Measurements from ENCODE around the gene SPACA4.

SPACA4 gene

GRCh38 chr19:48596679-48597465 is 9.7 kb upstream of the SPACA4 start:
- DNase-seq (ENCODE audit: low spot score): no peak

DNA sequence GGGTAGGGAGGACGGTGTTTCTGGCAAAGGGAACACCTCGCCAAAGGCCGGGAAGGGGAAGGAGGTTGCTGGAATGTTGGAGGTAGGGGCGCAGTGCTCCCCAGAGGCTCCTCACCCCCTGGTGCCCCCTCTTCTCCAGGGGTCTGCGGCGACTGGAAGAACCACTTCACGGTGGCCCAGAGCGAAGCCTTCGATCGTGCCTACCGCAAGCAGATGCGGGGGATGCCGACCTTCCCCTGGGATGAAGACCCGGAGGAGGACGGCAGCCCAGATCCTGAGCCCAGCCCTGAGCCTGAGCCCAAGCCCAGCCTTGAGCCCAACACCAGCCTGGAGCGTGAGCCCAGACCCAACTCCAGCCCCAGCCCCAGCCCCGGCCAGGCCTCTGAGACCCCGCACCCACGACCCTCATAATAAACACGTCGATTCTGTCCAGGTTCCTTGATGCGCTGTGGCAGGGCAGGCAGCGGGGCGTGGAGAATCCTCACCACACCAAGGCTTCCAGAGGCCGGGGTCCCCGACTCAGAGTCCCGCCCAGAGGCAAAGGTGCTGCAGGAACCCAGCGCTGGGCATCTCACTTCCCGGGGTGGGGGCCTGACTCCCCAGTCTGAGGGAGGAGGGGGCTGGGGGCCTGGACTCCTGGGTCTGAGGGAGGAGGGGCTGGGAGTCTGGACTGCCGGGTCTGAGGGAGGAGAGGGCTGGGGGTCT is 7.4 kb upstream of the SPACA4 start:
- DNase-seq (ENCODE audit: low spot score): no peak

DNA sequence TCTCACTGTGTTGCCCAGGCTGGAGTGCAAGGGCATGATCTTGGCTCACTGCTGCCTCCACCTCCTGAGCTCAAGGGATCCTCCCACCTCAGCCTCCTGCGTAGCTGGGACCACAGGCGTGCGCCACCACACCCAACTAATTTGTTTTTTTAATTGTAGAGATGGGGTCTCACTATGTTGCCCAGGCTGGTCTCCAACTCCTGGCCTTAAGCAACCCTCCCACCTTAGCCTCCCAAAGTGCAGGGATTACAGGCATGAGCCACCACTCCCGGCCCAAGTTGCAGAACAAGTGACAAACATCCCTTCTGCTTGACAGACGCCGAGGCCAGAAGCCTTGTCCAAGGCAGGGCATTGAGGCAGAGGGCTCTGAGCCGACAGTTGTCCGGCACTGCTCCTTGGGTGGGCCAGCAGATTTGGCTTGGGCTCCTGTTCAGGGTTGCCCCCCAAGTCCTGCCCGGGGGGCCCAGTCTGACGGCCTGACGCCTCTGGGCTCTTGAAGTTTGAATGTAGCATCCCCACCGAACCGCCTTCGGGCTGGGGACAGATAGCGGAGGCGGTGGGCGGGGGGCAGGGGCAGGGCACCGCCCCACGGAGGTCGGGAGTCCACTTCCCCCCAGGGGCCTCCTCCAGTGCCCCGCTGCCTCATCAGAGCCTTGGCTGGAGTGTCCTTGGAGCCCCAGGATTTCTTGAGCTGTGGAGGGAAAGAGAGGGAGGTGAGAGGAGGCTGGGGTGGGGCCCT is 5.7 kb upstream of the SPACA4 start:
- no peak for DNase-seq (ENCODE audit: low spot score)

GRCh38 chr19:48603001-48603400 is 3.5 kb upstream of the SPACA4 start:
- no peak for DNase-seq (ENCODE audit: low spot score)

GRCh38 chr19:48603449-48603848 is 3.1 kb upstream of the SPACA4 start:
- no peak for DNase-seq (ENCODE audit: low spot score)

DNA sequence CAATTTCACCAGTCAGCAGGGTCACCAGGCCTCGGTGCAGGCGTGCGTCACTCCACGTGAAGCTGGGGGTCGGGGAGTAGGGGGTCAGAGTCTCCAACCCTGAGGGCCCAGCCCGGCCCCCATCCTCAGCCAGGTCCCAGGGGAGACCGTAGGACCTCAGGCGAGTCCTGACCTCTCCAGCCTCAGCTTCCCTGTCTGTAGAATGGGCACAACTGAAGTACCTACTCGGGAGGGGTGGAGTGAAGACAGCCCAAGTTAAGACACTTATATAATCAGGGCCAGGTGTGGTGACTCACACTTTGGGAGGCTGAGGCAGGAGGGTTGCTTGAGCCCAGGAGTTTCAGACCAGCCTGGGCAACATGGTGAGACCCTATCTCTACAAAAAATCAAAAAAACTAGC is 2.7 kb upstream of the SPACA4 start:
- no peak for DNase-seq (ENCODE audit: low spot score)

- no peak for DNase-seq (ENCODE audit: low spot score)
Measured at GRCh38 chr19:48607359-48607755, 815 bp downstream of the SPACA4 start.

DNA sequence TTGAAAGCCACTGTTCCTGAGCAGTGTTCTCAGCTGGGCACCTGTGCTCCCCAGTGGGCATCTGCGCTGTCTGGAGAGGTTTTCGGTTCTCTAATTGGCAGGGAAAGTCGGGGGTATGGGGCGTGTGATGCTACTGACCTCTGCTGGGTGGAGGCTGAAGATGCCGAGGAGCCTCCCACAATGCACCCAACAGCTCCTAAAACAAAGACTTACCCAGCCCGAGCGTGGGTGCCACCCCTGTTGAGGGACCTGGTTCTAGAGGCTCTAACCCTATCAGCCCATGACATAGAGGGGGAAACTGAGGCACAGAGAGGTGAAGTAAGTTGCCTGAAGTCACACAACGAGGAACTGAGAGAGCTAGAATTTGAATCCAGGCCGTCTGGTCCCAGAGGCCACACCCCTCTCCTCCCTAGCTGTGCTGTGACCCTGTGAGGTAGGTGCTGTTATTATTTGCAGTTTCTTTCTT is 2.3 kb downstream of the SPACA4 start:
- DNase-seq (ENCODE audit: low spot score): no peak

DNA sequence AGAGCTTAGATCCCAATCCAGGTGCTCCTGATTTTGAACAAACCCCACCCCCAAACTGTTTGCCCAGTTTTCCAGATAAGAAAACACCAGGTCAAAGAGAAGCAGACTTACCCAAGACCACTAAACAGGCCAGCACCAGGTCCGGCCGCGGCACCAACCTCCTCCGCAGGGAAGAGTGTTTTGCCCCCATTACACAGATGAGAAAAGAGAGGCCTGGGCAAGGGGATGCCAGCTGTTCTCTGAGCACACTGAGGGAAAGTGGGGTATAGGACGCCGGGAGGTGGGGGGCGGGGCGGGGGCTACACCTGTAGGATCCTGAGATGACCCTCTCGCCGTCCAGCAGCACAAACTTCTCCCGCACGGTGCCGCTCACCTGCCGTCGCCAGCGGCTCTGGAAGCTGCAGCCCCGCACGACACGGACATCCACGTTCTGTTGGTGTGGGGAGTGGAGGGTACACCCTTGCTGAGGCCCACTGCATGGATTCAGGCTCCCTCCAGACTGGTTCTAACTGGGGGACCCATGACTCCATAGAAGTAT is 3.1 kb downstream of the SPACA4 start:
- no peak for DNase-seq (ENCODE audit: low spot score)

GRCh38 chr19:48611872-48612271 is 5.3 kb downstream of the SPACA4 start:
- DNase-seq (ENCODE audit: low spot score): no peak

GRCh38 chr19:48613024-48613851 is 6.7 kb downstream of the SPACA4 start:
- DNase-seq (ENCODE audit: low spot score): no peak

GRCh38 chr19:48613852-48614435 is 7.4 kb downstream of the SPACA4 start:
- no peak for DNase-seq (ENCODE audit: low spot score)

DNA sequence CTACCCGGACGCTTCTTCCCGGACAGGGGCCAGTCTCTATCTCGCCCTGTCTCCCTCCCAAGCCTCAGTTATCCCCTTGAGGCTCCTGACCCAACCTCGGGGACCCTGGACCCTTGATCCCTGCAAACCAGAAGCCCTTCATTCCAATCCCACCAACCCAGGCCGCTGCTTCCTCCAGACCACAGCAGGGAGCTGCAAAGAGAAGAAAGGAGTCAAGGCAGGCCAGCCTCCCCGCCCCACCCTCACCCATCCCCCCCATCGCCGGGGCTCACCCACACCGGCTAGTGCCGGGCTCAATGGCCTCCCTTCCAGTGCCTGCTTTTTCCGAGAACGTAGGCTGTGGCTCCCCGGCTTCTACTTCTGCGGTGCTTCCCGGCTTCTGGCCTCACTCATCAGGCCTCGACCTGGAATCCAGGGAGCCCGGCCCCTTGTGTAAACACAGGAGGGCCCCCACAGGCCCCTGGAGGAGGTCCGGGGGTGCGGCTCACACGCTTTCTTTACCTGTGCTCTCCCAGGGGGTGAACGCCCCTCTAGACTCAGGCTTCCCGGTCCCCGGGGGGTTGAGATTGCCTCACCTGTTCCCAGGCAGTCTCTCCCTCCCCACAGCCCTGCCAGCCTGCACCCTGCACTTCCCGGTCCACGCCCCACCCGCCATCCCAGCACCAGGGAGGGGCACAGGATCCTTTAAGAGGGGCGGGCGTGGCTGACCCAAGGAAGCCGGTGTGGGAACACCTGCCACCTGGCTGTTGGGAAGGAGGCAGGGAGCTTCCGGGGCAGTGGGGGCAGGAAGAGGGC is 8.1 kb downstream of the SPACA4 start, which contains the start of gene FAM83E:
Gene FAM83E (minus strand): TSS at position 641 of the 795 bp plus-strand sequence. CDS start 1,704 bp downstream, outside the sequence.
- DNase-seq (ENCODE audit: low spot score): no peak

- DNase-seq (ENCODE audit: low spot score): no peak
Measured at GRCh38 chr19:48615231-48616040, 8.9 kb downstream of the SPACA4 start.

GRCh38 chr19:48616041-48616436 is 9.5 kb downstream of the SPACA4 start:
- no peak for DNase-seq (ENCODE audit: low spot score)

GRCh38 chr19:48616491-48617056 is 10.0 kb downstream of the SPACA4 start:
- no peak for DNase-seq (ENCODE audit: low spot score)

- no peak for DNase-seq (ENCODE audit: low spot score)
Measured at GRCh38 chr19:48617146-48617937, 10.8 kb downstream of the SPACA4 start.

- no peak for DNase-seq (ENCODE audit: low spot score)
Measured at GRCh38 chr19:48618278-48618915, 11.9 kb downstream of the SPACA4 start.

Data from globus pallidus (tissue), 1 donor.